ENCODE measurements around the gene ENTPD2. TPM values are rescaled to one million over a fixed set of nuclear protein-coding genes. Genes with fewer than 3 reads are reported as not detected.

ENTPD2 gene
- total and polyA plus RNA-seq, 12 donors, result 0.28 to 1.7 (median 0.49) TPM; not detected in 6

- Histone ChIP-seq H3K27me3 (no peaks in the 10 kb centered on the region), H3K27ac (no peak overlapping the region), H3K36me3 (replicated peaks in 1 of 2) (no peaks in the 10 kb centered on the region), H3K4me1 (replicated peaks in 1 of 2) (no peaks in the 10 kb centered on the region), H3K4me3 (no peak overlapping the region), H3K9me3 (replicated peaks in 1 of 3) (no peaks in the 10 kb centered on the region)
- TF ChIP-seq POLR2A (IDR thresholded peaks at IDR 0.05) (no peak), CTCF (IDR thresholded peaks at IDR 0.05) (no peak)
- WGBS, 4 donors, result 83 to 88% (median 85%) methylated on average over 13 to 20 of the region's 20 CpGs
- DNase-seq, result no peak
- intact Hi-C loops (cut with DNase I), result no loop called here
Observed at GRCh38 chr9:137001857-137002645, 51.8 kb downstream of the ENTPD2 start.

GRCh38 chr9:137000177-137000930 lies 53.5 kb downstream of the ENTPD2 start:
- no peaks in the 10 kb centered on the region for H3K36me3 ChIP-seq (replicated peaks in 1 of 2)
- no peaks in the 10 kb centered on the region for H3K27me3 ChIP-seq
- DNase-seq, result no peak
- peaks cover 6% of the 10 kb centered on the region in 2 donors for H3K4me1 ChIP-seq (replicated peaks in 1 of 2)
- intact Hi-C loops (cut with DNase I), result no loop called here
- no peak overlapping the region for H3K4me3 ChIP-seq
- H3K9me3 ChIP-seq (replicated peaks in 1 of 3), result no peaks in the 10 kb centered on the region
- TF ChIP-seq POLR2A (IDR thresholded peaks at IDR 0.05) (no peak), CTCF (IDR thresholded peaks at IDR 0.05) (no peak)
- peak overlapping the region in 2 of 5 donors; percentile 44 to 60 for H3K27ac ChIP-seq
- 50 to 65% (median 58%) methylated on average over 9 to 10 of the region's 10 CpGs for WGBS, 4 donors

Small RNAs within 50 kb of the gene (small RNA-seq; reads per million reads assigned to genes)
- 0.08 to 0.12 reads per million in 2 donors for gene RF00153

Other genes with a start within 250 kb of the ENTPD2 start
Only the 30 nearest of the 37 such genes appear.
- gene EDF1, start 187.8 kb downstream of the ENTPD2 start, total RNA-seq, result 100 to 1,000 TPM; 228 to 557 (median 426) TPM
- gene EDF1, start 187.8 kb downstream of the ENTPD2 start, polyA plus RNA-seq, result 1,000 to 10,000 TPM in 2 of 3 donors, 100 to 1,000 TPM in 1; 649 to 1,113 (median 1,099) TPM
- 10 to 100 TPM in 5 of 9 donors, 1 to 10 TPM in 4; 3.8 to 16.9 (median 10.3) TPM for gene TRAF2, start 167.5 kb downstream of the ENTPD2 start, total RNA-seq
- gene TRAF2, start 167.5 kb downstream of the ENTPD2 start, polyA plus RNA-seq, result 10 to 100 TPM in 2 of 3 donors, 1 to 10 TPM in 1; 3.4 to 24.7 (median 13.2) TPM
- 100 to 1,000 TPM in 7 of 9 donors, 10 to 100 TPM in 2; 91.6 to 257 (median 202) TPM for gene FBXW5, start 109.3 kb downstream of the ENTPD2 start, total RNA-seq
- gene FBXW5, start 109.3 kb downstream of the ENTPD2 start, polyA plus RNA-seq, result 100 to 1,000 TPM in 2 of 3 donors, 10 to 100 TPM in 1; 19.2 to 153 (median 125) TPM
- 1 to 10 TPM in 2 of 9 donors, under 1 TPM in 1, not detected in 6; 0.68 to 5.5 (median 1.2) TPM for gene C8G, start 108.8 kb downstream of the ENTPD2 start, total RNA-seq
- 1 to 10 TPM; 1.1 to 4.3 (median 3.3) TPM for gene C8G, start 108.8 kb downstream of the ENTPD2 start, polyA plus RNA-seq
- 10 to 100 TPM in 1 of 9 donors, 1 to 10 TPM in 7, not detected in 1; 1.7 to 16.6 (median 4.0) TPM for gene LCN12, start 101.8 kb downstream of the ENTPD2 start, total RNA-seq
- 10 to 100 TPM in 2 of 3 donors, under 1 TPM in 1; 0.75 to 31.8 (median 25.7) TPM for gene LCN12, start 101.8 kb downstream of the ENTPD2 start, polyA plus RNA-seq
- gene PTGDS, start 76.6 kb downstream of the ENTPD2 start, total RNA-seq, result 100 to 1,000 TPM in 6 of 9 donors, 10 to 100 TPM in 2, 1 to 10 TPM in 1; 1.1 to 607 (median 197) TPM
- 100 to 1,000 TPM in 2 of 3 donors, 10 to 100 TPM in 1; 23.8 to 812 (median 672) TPM for gene PTGDS, start 76.6 kb downstream of the ENTPD2 start, polyA plus RNA-seq
- gene LCNL1, start 71.1 kb downstream of the ENTPD2 start, total RNA-seq, result 1 to 10 TPM in 3 of 9 donors, under 1 TPM in 4, not detected in 2; 0.06 to 2.8 (median 0.41) TPM
- 10 to 100 TPM in 1 of 3 donors, 1 to 10 TPM in 1, under 1 TPM in 1; 0.26 to 10.5 (median 8.2) TPM for gene LCNL1, start 71.1 kb downstream of the ENTPD2 start, polyA plus RNA-seq
- 10 to 100 TPM; 20.3 to 44.5 (median 35.5) TPM for gene PAXX, start 61.6 kb downstream of the ENTPD2 start, total RNA-seq
- 100 to 1,000 TPM in 2 of 3 donors, 1 to 10 TPM in 1; 4.9 to 363 (median 209) TPM for gene PAXX, start 61.6 kb downstream of the ENTPD2 start, polyA plus RNA-seq
- gene CLIC3, start 57.5 kb downstream of the ENTPD2 start, total RNA-seq, result 1 to 10 TPM in 2 of 9 donors, under 1 TPM in 5, not detected in 2; 0.22 to 1.3 (median 0.79) TPM
- 1 to 10 TPM in 2 of 3 donors, not detected in 1; 3.8 to 6.4 TPM for gene CLIC3, start 57.5 kb downstream of the ENTPD2 start, polyA plus RNA-seq
- 10 to 100 TPM in 8 of 9 donors, 1 to 10 TPM in 1; 2.9 to 54.4 (median 29.3) TPM for gene ABCA2, start 25.8 kb downstream of the ENTPD2 start, total RNA-seq
- 100 to 1,000 TPM in 1 of 3 donors, 10 to 100 TPM in 2; 13.6 to 150 (median 69.8) TPM for gene ABCA2, start 25.8 kb downstream of the ENTPD2 start, polyA plus RNA-seq
- gene FUT7, start 22.0 kb downstream of the ENTPD2 start, total RNA-seq, result under 1 TPM in 5 of 9 donors, not detected in 4; 0.11 to 0.69 (median 0.21) TPM
- under 1 TPM in 2 of 3 donors, not detected in 1; 0.16 to 0.17 TPM for gene FUT7, start 22.0 kb downstream of the ENTPD2 start, polyA plus RNA-seq
- 10 to 100 TPM in 8 of 9 donors, 1 to 10 TPM in 1; 9.4 to 77.1 (median 41.2) TPM for gene NPDC1, start 7.9 kb downstream of the ENTPD2 start, total RNA-seq
- 100 to 1,000 TPM in 2 of 3 donors, 1 to 10 TPM in 1; 5.1 to 311 (median 194) TPM for gene NPDC1, start 7.9 kb downstream of the ENTPD2 start, polyA plus RNA-seq
- gene SAPCD2, start 16.5 kb upstream of the ENTPD2 start, total RNA-seq, result 1 to 10 TPM in 2 of 9 donors, under 1 TPM in 7; 0.24 to 1.7 (median 0.79) TPM
- under 1 TPM; 0.07 to 0.56 (median 0.17) TPM for gene SAPCD2, start 16.5 kb upstream of the ENTPD2 start, polyA plus RNA-seq
- 10 to 100 TPM in 8 of 9 donors, under 1 TPM in 1; 0.28 to 68.7 (median 14.4) TPM for gene UAP1L1, start 23.5 kb upstream of the ENTPD2 start, total RNA-seq
- gene UAP1L1, start 23.5 kb upstream of the ENTPD2 start, polyA plus RNA-seq, result 10 to 100 TPM in 2 of 3 donors, 1 to 10 TPM in 1; 3.6 to 61.1 (median 15.9) TPM
- gene MAN1B1, start 32.9 kb upstream of the ENTPD2 start, total RNA-seq, result 100 to 1,000 TPM in 1 of 9 donors, 10 to 100 TPM in 8; 44.5 to 102 (median 63.0) TPM
- 100 to 1,000 TPM in 1 of 3 donors, 10 to 100 TPM in 2; 44.4 to 138 (median 87.6) TPM for gene MAN1B1, start 32.9 kb upstream of the ENTPD2 start, polyA plus RNA-seq
- gene DPP7, start 60.7 kb upstream of the ENTPD2 start, total RNA-seq, result 100 to 1,000 TPM; 117 to 387 (median 234) TPM
- 1,000 to 10,000 TPM in 2 of 3 donors, 10 to 100 TPM in 1; 52.6 to 1,938 (median 1,109) TPM for gene DPP7, start 60.7 kb upstream of the ENTPD2 start, polyA plus RNA-seq
- gene GRIN1, start 85.1 kb upstream of the ENTPD2 start, total RNA-seq, result under 1 TPM in 4 of 9 donors, not detected in 5; 0.04 to 0.28 (median 0.08) TPM
- under 1 TPM; 0.04 to 0.16 (median 0.10) TPM for gene GRIN1, start 85.1 kb upstream of the ENTPD2 start, polyA plus RNA-seq
- not detected for gene LRRC26, start 116.0 kb upstream of the ENTPD2 start, total RNA-seq
- not detected for gene LRRC26, start 116.0 kb upstream of the ENTPD2 start, polyA plus RNA-seq
- gene TMEM210, start 118.0 kb upstream of the ENTPD2 start, total RNA-seq, result not detected
- gene TMEM210, start 118.0 kb upstream of the ENTPD2 start, polyA plus RNA-seq, result not detected
- gene ANAPC2, start 134.5 kb upstream of the ENTPD2 start, total RNA-seq, result 10 to 100 TPM; 18.1 to 72.1 (median 25.6) TPM
- gene ANAPC2, start 134.5 kb upstream of the ENTPD2 start, polyA plus RNA-seq, result 100 to 1,000 TPM in 1 of 3 donors, 10 to 100 TPM in 1, 1 to 10 TPM in 1; 7.1 to 162 (median 89.7) TPM
- 10 to 100 TPM; 50.0 to 98.1 (median 65.7) TPM for gene SSNA1, start 134.6 kb upstream of the ENTPD2 start, total RNA-seq
- gene SSNA1, start 134.6 kb upstream of the ENTPD2 start, polyA plus RNA-seq, result 100 to 1,000 TPM in 2 of 3 donors, 10 to 100 TPM in 1; 13.2 to 138 (median 127) TPM
- gene TPRN, start 146.7 kb upstream of the ENTPD2 start, total RNA-seq, result 10 to 100 TPM in 5 of 9 donors, 1 to 10 TPM in 4; 5.0 to 23.5 (median 10.7) TPM
- gene TPRN, start 146.7 kb upstream of the ENTPD2 start, polyA plus RNA-seq, result 1 to 10 TPM; 1.4 to 7.6 (median 3.4) TPM
- 10 to 100 TPM; 32.7 to 48.4 (median 42.3) TPM for gene TMEM203, start 151.6 kb upstream of the ENTPD2 start, total RNA-seq
- 10 to 100 TPM; 21.7 to 30.2 (median 28.4) TPM for gene TMEM203, start 151.6 kb upstream of the ENTPD2 start, polyA plus RNA-seq
- 10 to 100 TPM in 7 of 9 donors, 1 to 10 TPM in 2; 4.5 to 21.4 (median 13.5) TPM for gene NDOR1, start 151.6 kb upstream of the ENTPD2 start, total RNA-seq
- gene NDOR1, start 151.6 kb upstream of the ENTPD2 start, polyA plus RNA-seq, result 10 to 100 TPM in 2 of 3 donors, 1 to 10 TPM in 1; 1.6 to 36.4 (median 14.9) TPM
- 10 to 100 TPM in 4 of 9 donors, 1 to 10 TPM in 5; 1.1 to 33.8 (median 8.9) TPM for gene RNF208, start 168.2 kb upstream of the ENTPD2 start, total RNA-seq
- gene RNF208, start 168.2 kb upstream of the ENTPD2 start, polyA plus RNA-seq, result 10 to 100 TPM in 2 of 3 donors, 1 to 10 TPM in 1; 1.2 to 90.5 (median 36.5) TPM
- 1 to 10 TPM in 6 of 9 donors, under 1 TPM in 3; 0.56 to 4.6 (median 1.2) TPM for gene CYSRT1, start 171.1 kb upstream of the ENTPD2 start, total RNA-seq
- 1 to 10 TPM in 2 of 3 donors, not detected in 1; 2.5 to 3.4 TPM for gene CYSRT1, start 171.1 kb upstream of the ENTPD2 start, polyA plus RNA-seq
- gene RNF224, start 173.4 kb upstream of the ENTPD2 start, total RNA-seq, result under 1 TPM in 1 of 9 donors, not detected in 8; 0.06 TPM
- gene RNF224, start 173.4 kb upstream of the ENTPD2 start, polyA plus RNA-seq, result not detected
- not detected for gene SLC34A3, start 176.8 kb upstream of the ENTPD2 start, total RNA-seq
- not detected for gene SLC34A3, start 176.8 kb upstream of the ENTPD2 start, polyA plus RNA-seq
- gene TUBB4B, start 187.2 kb upstream of the ENTPD2 start, total RNA-seq, result 100 to 1,000 TPM in 7 of 9 donors, 10 to 100 TPM in 2; 69.9 to 362 (median 144) TPM
- 100 to 1,000 TPM; 105 to 211 (median 200) TPM for gene TUBB4B, start 187.2 kb upstream of the ENTPD2 start, polyA plus RNA-seq
- gene STPG3, start 197.2 kb upstream of the ENTPD2 start, total RNA-seq, result 1 to 10 TPM in 1 of 9 donors, under 1 TPM in 1, not detected in 7; 0.25 to 3.1 TPM
- under 1 TPM in 1 of 3 donors, not detected in 2; 0.32 TPM for gene STPG3, start 197.2 kb upstream of the ENTPD2 start, polyA plus RNA-seq

Data from adrenal gland (tissue), 12 donors.